DMS53 treated with DMSO at 0.1 percent for 48 hours (cell line): ENCODE data around the gene CTNNA2.

Experiments used
- DNase-seq: peaks from one replicate; lab custom pipeline; 2025; ENCODE audit not compliant: unreplicated experiment; lab: John Stamatoyannopoulos, UW

CTNNA2 gene

DNA sequence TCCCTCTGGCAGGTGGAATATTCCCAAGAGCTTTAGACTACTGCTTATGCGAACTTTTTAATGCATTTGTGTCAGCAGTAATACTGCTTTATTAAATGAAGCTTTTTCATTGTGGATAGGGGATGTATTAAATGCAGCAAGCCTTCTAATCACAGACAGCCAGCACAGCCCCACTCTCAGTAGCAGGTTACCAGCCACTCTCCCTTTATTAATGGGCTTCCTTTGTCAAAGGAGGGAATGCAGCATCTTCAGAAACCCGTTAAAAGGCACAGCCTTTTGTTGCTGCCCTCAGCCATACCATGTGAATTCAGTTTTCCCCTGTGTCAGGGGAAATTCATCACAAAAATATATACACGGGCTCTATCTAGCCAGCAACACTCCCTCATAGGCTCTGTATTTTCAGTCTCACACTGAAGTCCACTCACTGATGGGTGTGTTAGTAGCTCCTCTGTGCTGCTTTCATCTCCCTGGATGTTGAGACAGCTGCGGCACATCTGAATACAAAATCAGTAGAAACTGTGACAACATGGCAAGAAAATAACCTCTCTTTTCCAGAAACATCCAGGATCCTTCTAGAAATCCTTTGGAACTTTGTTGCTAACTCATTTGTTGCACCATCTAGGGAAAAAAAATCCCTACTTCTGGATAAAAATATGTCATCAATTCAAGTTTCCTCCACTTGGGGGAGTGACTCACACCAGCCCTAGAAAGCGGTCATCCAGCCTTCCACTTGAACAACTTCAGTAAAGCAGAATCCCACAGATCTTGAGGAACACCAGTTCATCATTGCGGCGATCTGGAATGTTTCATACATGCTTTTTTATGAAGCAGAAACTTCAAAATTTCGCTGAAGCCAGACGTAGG is 743.3 kb downstream of the CTNNA2 start:
- no peak for DNase-seq

DNA sequence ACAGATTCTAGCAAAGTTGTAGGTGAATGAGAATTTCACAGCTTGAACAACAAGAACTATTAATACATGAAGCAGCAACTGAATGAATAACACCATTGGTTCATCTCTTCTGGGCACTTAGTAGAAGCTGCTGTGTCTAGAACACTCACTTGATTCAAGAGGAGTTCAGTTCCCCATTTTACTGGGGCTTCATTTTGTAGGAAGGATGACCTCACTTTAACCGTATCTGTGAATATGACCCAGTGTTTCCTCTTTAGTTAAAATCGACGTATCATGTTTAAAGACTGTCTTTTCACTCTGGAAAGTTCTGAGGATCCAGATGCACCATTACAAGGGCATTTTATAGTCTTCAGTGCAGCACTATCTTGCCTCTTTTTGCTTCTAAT is 743.9 kb downstream of the CTNNA2 start:
- no peak for DNase-seq

DNA sequence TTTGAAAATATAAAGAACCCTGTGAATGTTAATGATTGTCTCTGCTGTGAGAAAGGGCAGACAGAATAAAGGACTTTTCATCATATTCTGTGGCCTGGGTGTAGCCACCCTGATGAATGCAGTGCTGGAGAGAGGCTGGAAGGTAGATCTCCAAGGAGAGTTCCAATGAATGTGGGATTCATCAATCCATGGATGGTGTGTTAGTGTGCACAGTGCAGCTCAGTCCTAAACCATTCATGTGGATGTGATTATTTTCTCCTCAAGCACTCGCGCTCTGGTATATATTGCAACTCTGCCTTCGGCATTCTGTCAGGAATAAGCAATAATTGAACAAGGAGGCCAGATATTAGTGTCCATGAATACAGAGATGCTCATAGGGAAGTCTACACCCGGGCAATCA is 744.6 kb downstream of the CTNNA2 start:
- DNase-seq: no peak

DNA sequence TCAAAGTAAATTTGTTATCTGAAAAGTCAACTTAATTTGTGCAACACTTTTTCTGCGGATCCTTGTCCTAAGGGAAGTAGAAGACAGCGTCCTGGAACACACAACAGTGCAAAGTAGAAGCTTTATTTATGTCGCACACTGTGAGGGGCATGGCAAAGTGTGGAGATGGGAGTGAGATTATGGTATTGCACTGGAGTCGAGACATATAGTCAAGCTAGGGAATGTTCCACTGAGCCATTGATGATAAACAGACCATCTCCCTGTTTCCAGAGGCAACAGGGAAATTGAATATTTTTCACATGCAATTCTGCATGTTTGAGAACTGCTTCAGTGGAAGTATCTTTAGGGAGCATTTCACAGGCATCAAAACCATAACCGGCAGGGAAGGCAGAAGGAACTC is 745.5 kb downstream of the CTNNA2 start:
- no peak for DNase-seq

DNA sequence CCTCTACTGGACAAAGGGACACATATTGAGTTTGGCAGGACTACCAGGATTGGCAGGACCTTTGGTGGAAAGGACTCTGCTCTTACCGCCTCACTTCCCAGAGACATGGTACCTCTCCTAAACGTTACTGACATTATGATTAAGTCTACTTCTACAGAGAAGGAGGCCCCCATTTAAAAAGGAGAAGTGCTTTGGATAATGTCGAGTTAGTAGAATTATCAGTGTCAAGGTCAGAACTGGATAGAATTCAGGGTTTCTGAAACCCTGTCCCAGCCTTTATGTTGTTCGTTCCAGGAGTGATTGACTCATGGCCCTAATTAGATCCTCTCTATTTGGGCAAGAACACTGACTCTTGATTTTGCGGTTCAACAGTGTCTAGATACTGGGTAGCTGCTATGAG is 745.9 kb downstream of the CTNNA2 start:
- no peak for DNase-seq

DNA sequence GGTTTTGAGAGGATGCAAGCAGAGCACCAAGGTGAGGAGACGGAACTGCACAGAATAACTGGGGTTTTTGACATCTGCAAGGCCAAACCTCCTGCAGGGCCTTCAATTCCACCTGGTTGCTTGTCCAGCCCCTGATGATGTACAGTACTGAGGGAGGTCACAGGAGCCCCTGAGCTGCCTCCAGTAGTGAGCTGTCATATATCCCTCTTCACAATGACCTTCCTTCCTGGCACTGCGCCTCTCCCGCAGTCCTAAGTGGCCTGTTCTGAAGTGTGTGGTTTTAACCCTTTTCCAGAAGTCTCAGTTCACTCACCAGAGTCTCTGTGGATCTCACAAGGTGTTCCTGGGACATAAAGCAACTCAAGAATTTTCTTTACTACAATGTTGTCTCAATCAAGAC is 746.4 kb downstream of the CTNNA2 start:
- DNase-seq: no peak

DNA sequence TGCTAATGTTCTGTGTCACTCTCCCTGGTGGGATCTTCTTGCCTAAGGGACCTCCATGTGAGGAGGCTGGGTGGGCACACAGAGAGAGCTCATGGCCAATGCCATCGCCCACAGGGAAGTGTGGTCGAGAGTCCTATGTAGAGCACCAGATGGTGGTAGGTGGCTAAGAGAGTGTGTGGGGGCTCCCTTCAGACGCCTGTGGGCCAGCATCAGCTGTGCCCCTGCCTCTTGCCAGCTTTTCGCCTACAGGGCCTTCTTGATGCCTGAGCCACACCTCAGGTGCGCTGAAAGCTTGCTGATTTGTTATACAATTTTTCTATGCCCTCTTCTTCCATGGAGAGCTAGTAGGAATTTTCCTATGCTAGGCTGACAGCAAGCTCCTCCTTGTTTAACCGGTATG is 753.4 kb downstream of the CTNNA2 start:
- no peak for DNase-seq

DNA sequence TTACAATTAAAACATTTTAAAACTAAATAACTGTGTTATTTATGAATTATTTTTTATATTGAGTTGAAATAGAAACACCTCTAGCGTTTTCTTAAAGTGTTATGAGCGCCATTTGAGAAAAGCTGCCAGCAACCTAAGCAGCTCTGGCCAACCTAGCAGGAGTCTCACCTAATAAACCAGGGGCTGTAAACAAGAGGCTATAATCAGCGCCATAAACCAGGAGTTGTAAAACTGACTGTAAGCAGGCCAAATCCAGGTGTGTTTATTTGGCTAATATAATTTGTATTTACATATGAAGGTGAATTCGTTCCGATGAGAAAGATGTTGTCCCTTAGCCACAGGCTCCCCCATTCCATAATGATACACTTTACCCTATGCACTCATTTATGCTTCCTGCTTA is 757.0 kb downstream of the CTNNA2 start:
- no peak for DNase-seq

DNA sequence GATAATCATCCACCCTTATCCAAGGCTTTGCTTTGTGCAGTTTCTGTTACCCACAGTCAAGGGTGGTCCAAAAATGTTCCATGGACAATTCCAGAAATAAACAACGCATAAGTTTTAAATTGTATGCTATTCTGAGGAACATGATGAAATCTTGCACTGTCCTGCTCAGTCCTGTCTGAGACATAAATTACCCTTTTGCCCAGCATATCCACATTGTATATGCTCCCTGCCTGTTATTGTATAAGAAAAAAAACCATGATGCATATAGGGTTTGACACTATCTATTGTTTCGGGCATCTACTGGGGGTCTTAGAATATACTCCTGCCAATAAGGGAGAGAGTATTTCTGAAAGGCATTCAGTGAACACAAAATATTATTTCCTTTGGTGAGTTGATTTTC is 767.7 kb downstream of the CTNNA2 start:
- no peak for DNase-seq

DNA sequence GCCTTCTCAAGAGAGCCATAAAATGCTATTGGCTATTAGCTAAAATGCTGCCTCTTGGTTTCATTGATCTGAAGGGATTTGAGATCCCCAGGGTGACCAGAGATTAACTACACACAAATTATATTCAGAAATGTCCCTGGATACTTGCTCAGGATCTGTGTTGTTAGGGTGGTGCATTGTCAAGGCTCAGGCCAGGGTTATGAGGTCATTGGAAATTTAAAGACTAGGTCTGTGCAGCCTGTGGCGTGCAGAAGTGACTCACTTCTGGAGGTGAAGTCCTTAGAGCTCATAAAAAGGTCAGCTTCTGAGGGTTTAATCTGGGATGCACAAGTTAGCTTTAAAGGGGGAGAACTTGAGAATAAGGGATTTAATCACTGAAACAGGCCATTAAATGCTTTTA is 768.2 kb downstream of the CTNNA2 start:
- DNase-seq: no peak

DNA sequence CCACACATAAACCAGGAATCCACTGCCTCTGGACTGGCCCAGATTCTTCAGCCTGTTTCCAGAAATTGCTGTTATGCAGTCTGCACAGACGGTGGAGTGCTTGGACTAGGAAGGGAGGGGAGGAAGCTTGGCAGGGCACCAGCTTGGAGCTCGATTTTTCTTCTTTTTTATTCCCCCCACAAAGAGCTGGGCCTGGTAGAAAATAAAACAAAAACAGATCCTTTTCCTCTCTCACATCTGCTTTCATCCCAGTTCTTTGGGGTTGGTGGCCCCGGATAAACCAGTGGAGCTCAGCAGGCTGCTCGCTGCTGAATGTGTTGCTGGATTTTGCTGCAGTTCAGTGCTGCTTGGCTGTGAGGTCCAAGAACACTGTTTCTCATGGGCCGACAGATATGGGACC is 775.7 kb downstream of the CTNNA2 start:
- no peak for DNase-seq

DNA sequence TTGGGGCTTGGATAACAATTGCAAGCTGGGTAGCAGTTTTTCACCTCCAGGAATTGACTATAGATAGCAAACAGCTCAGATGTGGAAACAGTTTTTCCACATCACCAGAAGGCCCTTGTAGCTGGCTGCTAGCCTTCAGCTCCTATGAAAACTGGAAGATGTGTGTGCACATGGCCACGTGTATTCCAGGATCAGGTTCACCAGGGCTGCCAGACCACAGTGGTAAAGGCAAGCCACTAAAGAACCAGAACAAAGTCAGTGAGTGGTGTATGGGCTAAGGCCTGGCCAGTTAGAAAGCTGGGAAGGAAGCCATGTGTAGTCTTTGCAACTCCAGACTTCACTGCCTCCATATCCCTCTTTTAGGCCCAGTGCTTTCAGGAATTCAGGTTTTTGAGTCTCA is 778.8 kb downstream of the CTNNA2 start:
- no peak for DNase-seq

DNA sequence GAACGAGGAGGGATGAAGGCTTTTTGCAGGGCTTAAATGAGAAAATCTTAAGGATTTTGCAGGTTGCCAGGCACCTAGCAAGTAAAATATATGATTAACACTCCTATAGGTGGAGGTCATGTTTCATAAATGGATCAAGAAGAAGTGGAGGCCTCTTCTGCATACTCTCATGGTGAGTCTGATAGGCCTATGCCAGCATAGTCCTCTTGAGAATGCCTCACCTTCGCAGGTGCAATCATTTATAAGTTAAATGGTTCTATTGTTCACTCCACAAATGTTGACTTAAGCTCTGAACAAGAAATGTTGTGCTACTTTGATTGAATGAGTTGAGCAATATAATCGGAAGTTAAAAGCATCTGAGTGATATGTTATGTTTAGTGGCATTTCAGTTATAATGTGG is 779.6 kb downstream of the CTNNA2 start:
- no peak for DNase-seq

DNA sequence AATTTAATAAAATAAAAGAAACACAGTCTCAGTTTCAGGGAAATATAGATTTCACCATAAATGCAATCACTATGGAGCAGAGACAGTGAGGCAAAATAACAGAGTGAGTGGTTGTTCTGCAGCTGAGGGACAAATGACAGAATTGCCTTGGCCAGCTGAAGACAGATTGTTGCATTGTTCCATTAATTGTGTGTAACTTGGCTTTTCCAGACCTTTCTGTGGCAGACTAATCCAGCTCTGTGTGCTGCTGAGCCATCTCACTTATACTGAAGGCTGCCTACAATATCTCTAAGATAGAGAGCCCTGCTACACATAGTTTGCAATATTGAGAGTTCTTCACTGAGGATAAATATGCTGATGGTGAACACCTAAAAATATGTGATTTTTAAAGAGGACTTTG is 780.2 kb downstream of the CTNNA2 start:
- DNase-seq: no peak

DNA sequence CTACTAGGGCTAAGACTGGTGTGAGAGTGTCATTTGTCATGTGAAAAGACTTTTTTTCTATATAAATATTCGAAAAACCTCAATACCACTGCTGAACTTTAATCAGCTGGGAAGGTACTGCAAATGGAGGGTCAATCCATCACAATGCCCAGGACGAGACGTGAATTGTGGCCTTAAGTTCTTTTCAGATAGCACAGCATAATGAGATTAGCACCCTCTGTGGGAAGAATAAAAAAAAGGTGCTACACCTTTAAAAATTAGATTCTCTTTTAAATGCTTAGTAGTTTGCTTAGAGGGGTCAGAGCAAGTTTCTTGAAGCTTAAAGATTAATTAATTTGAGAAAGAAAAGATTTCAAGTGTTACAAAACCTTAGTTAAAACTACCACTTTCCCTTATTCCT is 786.1 kb downstream of the CTNNA2 start:
- DNase-seq: no peak

DNA sequence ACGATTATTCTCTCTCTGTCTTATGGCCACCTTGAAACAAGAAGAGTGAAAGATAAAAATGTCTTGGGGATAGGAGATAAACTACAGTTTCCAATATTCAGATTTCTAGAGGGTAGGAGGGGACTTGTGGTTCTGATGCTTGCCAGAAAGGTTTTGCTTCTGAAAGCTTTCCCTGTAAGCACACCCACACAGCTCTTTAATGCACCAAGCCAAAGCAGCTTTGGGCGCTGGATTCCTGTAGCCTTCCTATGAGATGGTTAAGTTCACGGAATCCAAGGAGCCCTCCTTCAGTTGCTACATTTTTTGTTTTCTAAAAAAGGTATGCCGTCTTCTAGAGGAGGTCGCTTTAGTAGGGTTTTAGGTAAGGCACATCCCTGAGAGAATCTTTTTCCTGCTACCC is 786.8 kb downstream of the CTNNA2 start:
- no peak for DNase-seq

DNA sequence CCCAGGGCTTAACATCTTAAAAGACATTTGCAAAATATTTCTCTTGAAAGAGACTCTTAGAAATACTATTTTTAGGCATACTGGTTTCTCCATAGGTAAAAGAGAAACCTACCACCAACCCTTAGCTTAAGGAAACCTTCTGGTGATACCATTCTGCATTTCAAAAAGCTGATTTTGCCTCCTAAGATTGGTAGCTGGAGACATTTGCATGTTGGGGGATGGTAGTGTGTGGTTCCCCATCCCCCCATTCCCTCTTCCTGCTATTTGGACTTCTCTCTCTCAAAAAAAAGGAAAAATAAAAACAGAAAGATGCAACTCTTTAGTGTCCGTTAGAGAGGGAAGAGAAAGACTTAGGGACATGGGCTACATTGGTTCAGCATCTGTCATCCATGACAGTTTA is 787.5 kb downstream of the CTNNA2 start:
- DNase-seq: no peak

DNA sequence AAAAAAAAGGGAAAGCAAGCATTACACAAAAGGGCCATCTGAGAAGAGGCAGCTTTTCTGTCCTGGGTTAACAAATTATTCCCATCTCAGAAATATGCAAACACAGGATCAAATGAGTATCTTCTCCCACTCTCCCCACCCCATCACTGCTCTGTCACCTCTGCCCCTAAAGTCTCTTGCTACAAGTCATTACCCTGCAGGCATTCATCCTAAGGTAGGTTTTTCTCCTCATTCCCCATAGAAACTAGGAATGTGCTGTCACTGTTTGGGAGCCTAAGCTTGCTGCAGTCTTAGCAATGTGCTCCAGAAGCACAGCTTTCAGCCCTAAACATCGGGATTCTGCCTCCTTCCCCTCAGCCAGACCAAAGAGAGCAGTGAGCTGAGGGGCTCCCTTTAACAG is 788.1 kb downstream of the CTNNA2 start:
- DNase-seq: no peak

DNA sequence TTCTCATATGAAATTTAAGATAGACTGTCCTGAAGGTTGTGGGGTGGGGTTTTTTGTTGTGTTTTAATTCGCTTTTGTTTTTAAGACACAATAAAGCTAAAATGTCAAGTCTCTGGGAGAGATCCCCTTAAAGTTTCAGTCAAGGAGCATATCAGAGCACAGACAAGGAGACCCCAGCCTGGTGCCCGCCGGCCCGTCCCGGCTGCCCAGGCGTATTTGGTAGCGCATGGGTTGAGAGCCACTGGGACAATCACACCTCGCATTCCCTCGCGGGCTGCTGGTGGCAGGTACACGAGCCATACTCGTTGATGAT is 789.1 kb downstream of the CTNNA2 start:
- no peak for DNase-seq

DNA sequence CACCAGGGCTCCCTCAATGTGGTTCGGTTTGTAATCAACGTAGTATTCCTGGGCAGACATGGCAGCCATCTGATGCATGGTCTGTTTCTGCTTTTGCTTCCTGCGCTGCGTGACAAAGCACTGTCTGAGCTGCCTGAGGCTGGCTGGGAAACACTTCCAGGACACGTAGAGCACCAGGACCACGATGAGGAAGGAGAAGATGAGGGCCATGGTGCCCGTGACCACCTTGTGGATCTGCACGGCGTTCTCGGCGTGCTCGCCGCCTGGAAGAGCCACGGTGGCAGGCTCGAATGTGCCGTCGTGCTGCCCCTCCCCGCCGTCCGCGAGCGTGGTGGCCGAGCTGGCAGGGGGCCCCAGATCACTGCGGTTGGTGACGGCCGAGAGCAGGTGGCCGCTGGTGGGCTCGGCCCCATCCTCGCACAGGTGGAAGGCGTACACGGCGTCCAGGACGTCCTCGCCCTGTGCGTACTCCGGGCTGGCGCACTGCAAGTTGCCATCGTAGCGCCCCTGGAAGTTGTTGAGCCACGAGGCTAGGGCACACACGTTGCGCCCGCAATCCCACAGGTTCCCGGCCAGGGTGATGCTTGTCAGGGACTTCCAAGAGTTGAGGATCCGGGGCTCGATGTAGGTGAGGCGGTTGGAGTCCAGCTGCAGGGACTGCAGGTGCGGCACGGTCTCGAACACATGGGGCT is 789.6 kb downstream of the CTNNA2 start:
- no peak for DNase-seq

DNA sequence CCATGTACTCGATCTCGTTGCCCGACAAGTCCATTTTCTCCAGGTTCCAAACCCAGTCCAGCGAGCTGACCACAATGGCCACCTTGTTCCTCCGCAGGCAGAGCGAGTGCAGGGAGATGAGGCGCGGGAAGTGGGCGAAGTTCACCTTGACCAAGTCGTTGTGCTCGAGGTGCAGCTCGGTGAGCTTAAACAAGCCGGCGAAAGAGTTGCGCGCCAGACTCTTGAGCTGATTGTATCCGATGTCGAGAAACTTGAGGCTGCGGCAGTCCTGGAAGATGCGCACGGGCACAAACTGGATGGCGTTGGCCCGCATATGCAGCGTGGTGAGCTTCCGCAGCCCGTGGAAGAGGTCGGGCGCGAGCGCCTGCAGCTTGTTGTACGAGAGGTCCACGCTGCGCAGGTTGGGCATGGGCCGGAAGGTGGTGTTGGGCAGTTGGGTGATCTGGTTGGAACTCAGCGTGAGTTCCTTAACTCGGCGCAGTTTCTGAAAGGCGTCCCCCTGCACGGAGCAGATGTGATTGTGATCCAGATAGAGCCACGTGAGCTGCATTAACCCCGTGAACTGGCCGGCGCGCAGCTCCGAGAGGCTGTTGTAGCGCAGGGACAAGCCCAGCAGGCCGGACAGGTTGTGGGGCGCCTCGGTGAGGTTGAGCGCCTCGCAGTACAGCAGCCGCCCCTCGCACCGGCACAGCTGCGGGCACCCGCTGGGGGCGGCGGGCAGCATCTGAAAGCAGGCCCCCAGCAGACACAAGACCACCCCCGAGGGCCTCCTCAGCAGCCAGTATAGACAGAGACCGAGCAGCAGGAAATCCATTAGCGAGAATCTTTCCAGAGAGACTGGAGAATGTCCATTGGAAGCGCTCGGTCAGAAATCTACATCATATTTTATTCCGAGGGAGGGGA is 790.4 kb downstream of the CTNNA2 start:
- DNase-seq: no peak
